ENCODE data around the gene EFCC1. TPM values are rescaled to one million over a fixed set of nuclear protein-coding genes. Genes with fewer than 3 reads are reported as not detected.

Gene EFCC1
- total RNA-seq, 1 donor = not detected

GRCh38 chr3:129078510-129078909 lies 77.4 kb downstream of the EFCC1 start:
- Histone ChIP-seq H3K4me1 (ENCODE audit: insufficient read depth, low read length) (peaks cover 7% of the 10 kb centered on the region), H2AFZ (ENCODE audit: low read length) (no peak overlapping the region), H3K27me3 (ENCODE audit: insufficient read depth, low read length) (no peaks in the 10 kb centered on the region), H3K27ac (ENCODE audit: low read depth, low read length) (no peak overlapping the region), H4K20me1 (ENCODE audit: insufficient read depth, low read length) (no peaks in the 10 kb centered on the region), H3K36me3 (ENCODE audit: insufficient read depth, low read length) (no peaks in the 10 kb centered on the region), H3K4me2 (ENCODE audit: insufficient read depth, low read length) (no peak overlapping the region), H3K79me2 (ENCODE audit: insufficient read depth, low read length) (no peaks in the 10 kb centered on the region), H3K9me3 (ENCODE audit: low read depth, low read length) (no peaks in the 10 kb centered on the region), H3K4me3 (ENCODE audit: insufficient read depth, low read length) (no peak overlapping the region)
- DNase-seq (ENCODE audit: insufficient read length, low spot score, missing footprints) = no peak
- TF ChIP-seq CTCF (IDR thresholded peaks at IDR 0.05; ENCODE audit: extremely low read depth, low read depth, low read length) = no peak

- no peaks in the 10 kb centered on the region for H4K20me1 ChIP-seq (ENCODE audit: insufficient read depth, low read length)
- H3K27ac ChIP-seq (ENCODE audit: low read depth, low read length) = no peak overlapping the region
- H3K4me3 ChIP-seq (ENCODE audit: insufficient read depth, low read length) = no peak overlapping the region
- H3K4me1 ChIP-seq (ENCODE audit: insufficient read depth, low read length) = peaks cover 7% of the 10 kb centered on the region
- H3K9me3 ChIP-seq (ENCODE audit: low read depth, low read length) = no peaks in the 10 kb centered on the region
- no peaks in the 10 kb centered on the region for H3K79me2 ChIP-seq (ENCODE audit: insufficient read depth, low read length)
- H3K4me2 ChIP-seq (ENCODE audit: insufficient read depth, low read length) = no peak overlapping the region
- no peak overlapping the region for H2AFZ ChIP-seq (ENCODE audit: low read length)
- H3K27me3 ChIP-seq (ENCODE audit: insufficient read depth, low read length) = no peaks in the 10 kb centered on the region
- no peak for TF ChIP-seq CTCF (IDR thresholded peaks at IDR 0.05; ENCODE audit: extremely low read depth, low read depth, low read length)
- H3K36me3 ChIP-seq (ENCODE audit: insufficient read depth, low read length) = no peaks in the 10 kb centered on the region
- no peak for DNase-seq (ENCODE audit: insufficient read length, low spot score, missing footprints)
These were observed 80.4 kb downstream of the EFCC1 start for GRCh38 chr3:129081503-129081902.

DNA sequence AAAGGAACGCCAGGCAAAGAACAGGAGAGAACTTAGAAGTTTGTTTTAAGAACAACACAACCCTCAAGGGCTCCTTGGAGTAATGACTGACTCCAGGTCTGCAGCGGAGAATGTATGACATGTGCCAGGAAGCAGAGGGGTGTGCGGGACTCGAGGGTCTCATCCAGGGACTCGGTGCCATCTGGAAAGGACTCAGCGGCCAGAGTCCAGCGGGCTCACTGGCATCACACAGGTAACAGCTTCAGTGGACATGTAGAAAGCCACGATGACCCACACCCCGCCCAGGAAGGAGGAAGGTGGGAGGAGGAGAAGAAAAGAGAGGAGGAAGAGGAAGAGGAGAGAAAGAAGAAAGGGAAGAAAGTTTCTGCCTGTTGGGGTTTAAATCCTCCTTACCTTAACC lies 80.9 kb downstream of the EFCC1 start:
- H4K20me1 ChIP-seq (ENCODE audit: insufficient read depth, low read length) = no peaks in the 10 kb centered on the region
- H3K79me2 ChIP-seq (ENCODE audit: insufficient read depth, low read length) = no peaks in the 10 kb centered on the region
- TF ChIP-seq CTCF (IDR thresholded peaks at IDR 0.05; ENCODE audit: extremely low read depth, low read depth, low read length) = no peak
- no peak overlapping the region for H3K4me2 ChIP-seq (ENCODE audit: insufficient read depth, low read length)
- no peak overlapping the region for H3K4me3 ChIP-seq (ENCODE audit: insufficient read depth, low read length)
- H2AFZ ChIP-seq (ENCODE audit: low read length) = no peak overlapping the region
- peaks cover 6% of the 10 kb centered on the region for H3K4me1 ChIP-seq (ENCODE audit: insufficient read depth, low read length)
- DNase-seq (ENCODE audit: insufficient read length, low spot score, missing footprints) = no peak
- no peak overlapping the region for H3K27ac ChIP-seq (ENCODE audit: low read depth, low read length)
- no peaks in the 10 kb centered on the region for H3K27me3 ChIP-seq (ENCODE audit: insufficient read depth, low read length)
- H3K36me3 ChIP-seq (ENCODE audit: insufficient read depth, low read length) = no peaks in the 10 kb centered on the region
- H3K9me3 ChIP-seq (ENCODE audit: low read depth, low read length) = no peaks in the 10 kb centered on the region

DNA sequence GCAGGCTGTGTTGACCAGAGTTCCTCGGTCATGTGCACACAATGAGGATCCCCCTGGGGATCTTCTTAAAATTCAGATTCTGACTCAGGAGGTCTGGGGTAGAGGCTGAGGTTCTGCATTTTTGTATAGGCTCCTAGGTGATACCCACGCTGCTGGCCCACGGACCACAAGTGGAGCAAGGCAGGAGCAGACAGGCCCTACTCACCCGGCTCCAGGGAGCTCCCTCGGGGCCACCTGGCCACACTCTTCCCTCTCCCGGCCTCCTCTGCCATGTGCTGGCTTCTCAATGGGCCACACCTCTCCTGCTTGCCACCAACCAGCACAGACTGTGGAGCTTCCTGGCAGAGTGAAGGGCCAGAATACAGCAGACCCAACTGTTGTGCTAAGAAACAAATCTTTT lies 83.4 kb downstream of the EFCC1 start:
- no peak overlapping the region for H2AFZ ChIP-seq (ENCODE audit: low read length)
- TF ChIP-seq CTCF (IDR thresholded peaks at IDR 0.05; ENCODE audit: extremely low read depth, low read depth, low read length) = no peak
- no peak overlapping the region for H3K27ac ChIP-seq (ENCODE audit: low read depth, low read length)
- no peak overlapping the region for H3K4me3 ChIP-seq (ENCODE audit: insufficient read depth, low read length)
- no peaks in the 10 kb centered on the region for H3K79me2 ChIP-seq (ENCODE audit: insufficient read depth, low read length)
- H4K20me1 ChIP-seq (ENCODE audit: insufficient read depth, low read length) = no peaks in the 10 kb centered on the region
- H3K4me2 ChIP-seq (ENCODE audit: insufficient read depth, low read length) = no peak overlapping the region
- H3K27me3 ChIP-seq (ENCODE audit: insufficient read depth, low read length) = no peaks in the 10 kb centered on the region
- peaks cover 3% of the 10 kb centered on the region for H3K4me1 ChIP-seq (ENCODE audit: insufficient read depth, low read length)
- DNase-seq (ENCODE audit: insufficient read length, low spot score, missing footprints) = no peak
- no peaks in the 10 kb centered on the region for H3K9me3 ChIP-seq (ENCODE audit: low read depth, low read length)
- no peaks in the 10 kb centered on the region for H3K36me3 ChIP-seq (ENCODE audit: insufficient read depth, low read length)
